ENCODE measurements around the gene CPNE9.

CPNE9 gene

GRCh38 chr3:9754678-9755077 is 51.0 kb downstream of the CPNE9 start:
- ATAC-seq, result no peak
- no peak for TF ChIP-seq CSDC2 (CRISPR knock-in tag; IDR thresholded peaks at IDR 0.05)
- TF ChIP-seq ZFP30 (CRISPR knock-in tag; IDR thresholded peaks at IDR 0.05), result no peak
- no peak for TF ChIP-seq ESRRG (CRISPR knock-in tag; IDR thresholded peaks at IDR 0.05)
- TF ChIP-seq RARB (CRISPR knock-in tag; IDR thresholded peaks at IDR 0.05), result no peak
- TF ChIP-seq ARNTL (CRISPR knock-in tag; IDR thresholded peaks at IDR 0.05; ENCODE audit: borderline replicate concordance, low read depth), result no peak
- no peak for TF ChIP-seq GLIS3 (CRISPR knock-in tag; IDR thresholded peaks at IDR 0.05)
- no peak for TF ChIP-seq TSHZ2 (CRISPR knock-in tag; IDR thresholded peaks at IDR 0.05)
- TF ChIP-seq ISL1 (CRISPR knock-in tag; IDR thresholded peaks at IDR 0.05), result no peak
- no peak for TF ChIP-seq ZC3H10 (CRISPR knock-in tag; IDR thresholded peaks at IDR 0.05)
- no peak for TF ChIP-seq SNAI2 (CRISPR knock-in tag; IDR thresholded peaks at IDR 0.05)
- no peak for TF ChIP-seq TCF4 (CRISPR knock-in tag; IDR thresholded peaks at IDR 0.05; ENCODE audit: borderline replicate concordance)
- TF ChIP-seq POU6F1 (CRISPR knock-in tag; IDR thresholded peaks at IDR 0.05; ENCODE audit: borderline replicate concordance, low read depth), result no peak
- no peak for TF ChIP-seq TOX (CRISPR knock-in tag; IDR thresholded peaks at IDR 0.05; ENCODE audit: borderline replicate concordance)

GRCh38 chr3:9757427-9757826 is 53.8 kb downstream of the CPNE9 start:
- ATAC-seq, result no peak
- TF ChIP-seq CSDC2 (CRISPR knock-in tag; IDR thresholded peaks at IDR 0.05), result no peak
- no peak for TF ChIP-seq GLIS3 (CRISPR knock-in tag; IDR thresholded peaks at IDR 0.05)
- no peak for TF ChIP-seq ZNF70 (CRISPR knock-in tag; IDR thresholded peaks at IDR 0.05)
- TF ChIP-seq CREB5 (CRISPR knock-in tag; IDR thresholded peaks at IDR 0.05; ENCODE audit: low read depth), result no peak
- no peak for TF ChIP-seq SNAI2 (CRISPR knock-in tag; IDR thresholded peaks at IDR 0.05)
- TF ChIP-seq POU6F1 (CRISPR knock-in tag; IDR thresholded peaks at IDR 0.05; ENCODE audit: borderline replicate concordance, low read depth), result no peak
- no peak for TF ChIP-seq PPARA (CRISPR knock-in tag; IDR thresholded peaks at IDR 0.05; ENCODE audit: borderline replicate concordance)
- TF ChIP-seq ZFP30 (CRISPR knock-in tag; IDR thresholded peaks at IDR 0.05), result no peak
- TF ChIP-seq CSRNP3 (CRISPR knock-in tag; IDR thresholded peaks at IDR 0.05), result no peak
- TF ChIP-seq RARB (CRISPR knock-in tag; IDR thresholded peaks at IDR 0.05), result no peak
- no peak for TF ChIP-seq PATZ1 (CRISPR knock-in tag; IDR thresholded peaks at IDR 0.05; ENCODE audit: borderline replicate concordance)
- TF ChIP-seq ARNTL (CRISPR knock-in tag; IDR thresholded peaks at IDR 0.05; ENCODE audit: borderline replicate concordance, low read depth), result no peak
- TF ChIP-seq ESRRG (CRISPR knock-in tag; IDR thresholded peaks at IDR 0.05), result no peak
- no peak for TF ChIP-seq OSR1 (CRISPR knock-in tag; IDR thresholded peaks at IDR 0.05)
- no peak for TF ChIP-seq ISL1 (CRISPR knock-in tag; IDR thresholded peaks at IDR 0.05)
- no peak for TF ChIP-seq TSHZ2 (CRISPR knock-in tag; IDR thresholded peaks at IDR 0.05)

All from SK-N-SH treated with all-trans-retinoic acid at 6 μM for 48 hours (cell line).